NT2/D1 (cell line): ENCODE results near the gene ASB5.

Experiments used
- SUZ12 ChIP-seq: IDR thresholded peaks from 2 replicates; pipeline ENCODE4 v1.6.1; 2011; ENCODE audit not compliant: insufficient read length, insufficient read depth; ENCODE audit errors: extremely low read depth
- YY1 ChIP-seq: IDR thresholded peaks from 2 replicates; pipeline ENCODE4 v1.6.1; 2011; ENCODE audit not compliant: insufficient read length, insufficient read depth
- ZNF274 ChIP-seq: IDR thresholded peaks from 2 replicates; pipeline ENCODE4 v1.6.1; 2011; ENCODE audit warnings: mild to moderate bottlenecking, low read depth, low read length

- TF ChIP-seq ZNF274, result no peak
- no peak for TF ChIP-seq SUZ12
- TF ChIP-seq YY1, result no peak
Measured at GRCh38 chr4:176230836-176231235, 38.2 kb downstream of the ASB5 start.
